NCI-H1417 (cell line): ENCODE data around the gene PERP.
"Not testable (repeated sequence)": the region's sequence is repeated elsewhere in the genome, so short reads cannot be mapped to it uniquely, and the experiment has no call there.

ENCODE experiments used
- DNase-seq, 3 experiments: peaks; one replicate each; lab custom pipeline; 2025; lab: John Stamatoyannopoulos, UW

PERP gene

DNA sequence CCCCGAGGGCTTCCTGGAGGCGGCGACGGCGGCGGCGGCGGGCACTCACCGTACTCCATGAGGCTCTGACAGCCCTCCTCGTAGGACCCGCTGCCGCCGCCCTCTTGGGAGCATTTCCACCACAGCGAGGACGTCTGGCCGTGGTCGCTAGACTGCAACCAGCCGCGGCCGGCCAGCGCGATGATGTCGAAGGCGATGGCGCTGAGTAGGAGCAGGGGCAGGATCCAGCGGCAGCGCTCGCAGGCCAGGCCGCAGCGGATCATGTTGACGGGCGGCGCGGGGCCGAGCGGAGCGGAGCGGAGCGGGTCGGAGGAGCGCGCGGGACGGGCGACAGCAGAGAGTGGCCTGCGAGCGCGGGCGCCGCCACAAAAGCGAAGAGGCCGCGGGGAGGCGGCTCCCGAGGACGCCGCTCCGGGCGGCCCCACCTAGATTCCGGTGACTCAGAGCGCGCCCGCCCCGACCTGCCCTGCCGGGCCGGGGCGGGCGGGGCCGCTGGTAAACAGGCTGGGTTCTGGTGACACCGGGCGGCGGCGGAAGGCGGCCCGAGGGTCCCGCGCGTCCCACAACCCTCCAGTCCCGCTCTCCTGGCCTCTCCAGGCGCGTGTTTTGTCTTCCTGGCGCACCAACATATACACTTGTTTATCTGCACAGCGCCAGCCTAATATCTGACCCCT lies at the start of gene PERP:
TSS of gene PERP (minus strand) at position 342 of the 674 bp plus-strand sequence. CDS start at position 263, 79 bp downstream.
- peak; percentile 80 to 94 (median 93) for DNase-seq

DNA sequence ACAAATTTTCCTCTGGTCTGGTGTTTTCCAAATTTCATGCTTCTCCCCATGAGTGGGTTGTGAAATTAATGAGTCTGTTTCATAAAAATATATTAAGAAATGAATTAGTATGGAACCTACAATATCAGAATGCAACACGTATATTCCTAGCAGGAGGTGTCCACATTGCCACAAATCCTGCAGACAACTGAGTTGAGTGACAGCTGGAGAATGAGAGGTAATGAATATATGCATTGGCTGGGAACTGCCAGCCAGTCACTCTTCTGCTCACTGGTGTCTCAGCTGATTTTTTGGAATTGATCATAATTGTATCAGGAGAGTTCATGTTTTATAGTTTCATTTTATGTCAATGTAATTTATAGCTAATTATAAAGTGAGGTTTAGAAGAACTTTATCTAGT lies 48.2 kb upstream of the PERP start:
- peak in 1 of 3 experiments; percentile 23 for DNase-seq

DNA sequence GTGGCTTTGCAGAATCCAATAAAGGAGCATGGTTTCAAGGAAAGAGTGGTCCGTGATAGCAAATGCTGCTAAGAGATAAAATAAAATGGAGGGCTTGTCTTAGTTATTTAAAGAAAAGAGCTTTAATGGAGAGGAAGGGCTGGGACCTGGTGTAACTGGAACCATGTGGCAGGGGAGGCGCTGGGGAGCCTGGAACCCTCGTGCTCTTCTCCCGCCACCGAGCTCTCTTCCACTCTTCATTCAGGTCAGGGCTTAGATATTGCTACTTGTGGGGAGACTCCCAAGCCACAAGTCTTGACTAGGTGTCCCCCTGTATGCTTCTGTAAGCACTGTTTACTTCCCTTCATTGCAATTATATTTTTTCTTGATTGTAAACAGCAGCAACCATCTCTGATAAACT lies 39.3 kb upstream of the PERP start:
- no peak for DNase-seq

DNA sequence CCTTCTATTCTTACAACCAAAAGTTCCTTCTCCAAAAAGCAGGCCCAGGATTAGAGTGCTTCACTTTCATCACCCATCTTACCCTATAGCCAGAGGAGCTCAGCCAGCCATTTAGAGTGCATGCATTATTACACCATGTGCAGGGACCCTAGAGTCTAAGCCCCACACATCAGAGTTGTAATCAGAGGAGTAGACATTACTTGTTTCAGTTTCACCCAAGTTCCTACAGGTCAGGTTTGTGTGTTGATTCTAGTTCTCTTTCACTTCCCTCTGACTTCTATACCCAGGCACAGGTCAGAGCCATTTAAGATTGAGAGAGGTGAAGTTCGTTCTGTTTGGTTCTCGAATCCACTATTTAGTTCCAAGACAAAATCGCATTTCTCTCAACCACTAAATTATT lies 38.2 kb upstream of the PERP start:
- no peak for DNase-seq

DNA sequence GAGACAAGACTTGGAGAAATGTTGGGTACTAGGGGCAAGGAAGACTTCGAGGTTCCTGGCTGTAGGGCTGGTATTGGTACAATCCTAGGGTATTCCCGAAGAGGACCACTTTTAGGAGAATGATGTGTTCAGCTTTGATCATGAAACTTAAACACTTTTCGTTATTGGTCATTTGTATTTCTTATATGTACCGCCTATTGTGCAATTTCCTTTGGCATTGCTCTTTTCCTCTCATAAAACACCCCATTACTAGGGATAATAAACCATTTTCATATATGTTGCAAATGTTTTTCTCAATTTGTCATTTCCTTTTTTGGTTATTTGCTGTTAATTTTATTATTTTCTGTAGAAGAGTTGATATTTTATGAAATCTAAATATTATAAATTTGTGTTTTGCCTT lies 35.6 kb upstream of the PERP start:
- DNase-seq = no peak

DNA sequence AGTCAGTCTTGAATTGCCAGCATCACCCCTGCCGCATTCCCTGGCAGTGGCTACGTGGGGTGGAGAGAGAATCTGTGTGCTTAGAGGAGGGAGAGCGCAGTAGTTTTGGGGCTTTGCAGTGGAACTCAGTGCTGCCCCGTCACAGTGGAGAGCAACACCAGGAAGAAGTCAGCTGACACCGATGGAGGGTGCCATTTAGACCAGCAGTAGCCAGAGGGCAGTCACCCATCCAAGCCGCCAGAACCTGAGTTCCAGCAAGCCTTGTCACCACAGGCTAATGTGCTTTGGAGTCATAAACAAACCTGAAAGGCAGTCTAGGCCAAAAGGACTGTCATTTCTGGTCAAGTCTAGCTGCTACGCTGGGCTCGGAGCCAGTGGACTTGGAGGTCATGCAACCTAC lies 22.0 kb upstream of the PERP start:
- no peak for DNase-seq

DNA sequence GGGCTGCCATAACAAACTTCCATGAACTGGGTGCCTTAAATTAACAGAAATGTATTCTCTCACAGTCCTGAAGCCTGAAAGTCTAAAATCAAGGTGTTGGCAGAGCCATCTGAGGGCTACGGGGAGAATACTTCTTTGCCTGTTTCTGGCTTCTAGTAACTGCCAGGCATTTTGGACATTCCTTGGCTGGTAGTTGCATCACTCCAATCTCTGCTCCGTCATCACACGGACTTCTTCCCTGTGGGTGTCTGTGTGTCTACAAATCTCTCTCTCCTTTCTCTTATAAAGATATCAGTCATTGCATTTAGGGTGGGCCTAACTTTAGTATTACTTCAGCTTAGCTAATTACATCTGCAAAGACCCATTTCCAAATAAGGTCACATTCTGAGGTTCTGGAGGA lies 20.9 kb upstream of the PERP start:
- DNase-seq = no peak

DNA sequence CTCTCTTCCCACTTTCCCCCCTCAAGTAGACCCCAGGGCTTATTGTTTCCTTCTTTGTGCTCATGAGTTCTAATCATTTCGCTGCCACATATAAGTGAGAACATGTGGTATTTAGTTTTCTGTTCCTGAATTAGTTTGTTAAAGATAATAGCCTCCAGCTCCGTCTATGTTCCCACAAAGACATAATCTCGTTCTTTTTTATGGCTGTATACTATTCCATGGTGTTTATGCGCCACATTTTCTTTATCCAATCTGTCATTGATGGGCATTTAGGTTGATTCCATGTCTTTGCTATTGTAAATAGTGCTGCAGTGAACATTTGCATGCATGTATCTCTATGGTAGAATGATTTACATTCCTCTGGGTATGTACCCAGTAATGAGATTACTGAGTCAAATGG lies 16.9 kb upstream of the PERP start:
- DNase-seq = no peak

DNA sequence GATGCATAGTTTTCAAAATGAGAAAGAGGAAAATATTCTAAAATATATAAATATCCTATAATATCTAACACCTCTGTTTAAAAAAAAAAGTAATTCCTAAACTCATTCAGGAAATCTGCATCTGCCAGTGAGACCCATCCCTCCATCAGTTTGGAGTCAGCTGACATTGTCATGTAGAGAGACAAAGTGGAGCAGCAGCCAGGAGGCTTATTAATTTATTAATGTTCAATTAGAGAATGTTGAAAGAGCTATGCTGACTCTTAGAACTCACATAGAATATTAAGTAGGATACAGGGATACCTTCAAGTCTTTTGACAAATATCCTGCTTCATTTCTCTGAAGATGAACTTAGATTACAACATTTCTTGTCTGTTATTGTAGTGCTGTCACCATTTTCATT lies 12.8 kb upstream of the PERP start:
- DNase-seq = no peak

DNA sequence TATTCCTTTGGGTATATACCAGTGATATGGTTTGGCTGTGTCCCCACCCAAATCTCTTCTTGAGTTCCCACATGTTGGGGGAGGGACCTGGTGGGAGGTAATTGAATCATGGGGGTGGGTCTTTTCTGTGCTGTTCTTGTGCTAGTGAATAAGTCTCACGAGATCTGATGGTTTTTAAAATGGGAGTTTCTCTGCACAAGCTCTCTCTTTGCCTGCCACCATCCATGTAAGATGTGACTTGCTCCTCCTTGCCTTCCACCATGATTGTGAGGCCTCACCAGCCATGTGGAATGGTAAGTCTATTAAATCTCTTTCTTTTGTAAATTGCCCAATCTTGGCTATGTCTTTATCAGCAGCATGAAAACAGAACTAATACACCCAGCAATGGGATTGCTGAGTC lies 12.0 kb upstream of the PERP start:
- not testable (repeated sequence) for DNase-seq

DNA sequence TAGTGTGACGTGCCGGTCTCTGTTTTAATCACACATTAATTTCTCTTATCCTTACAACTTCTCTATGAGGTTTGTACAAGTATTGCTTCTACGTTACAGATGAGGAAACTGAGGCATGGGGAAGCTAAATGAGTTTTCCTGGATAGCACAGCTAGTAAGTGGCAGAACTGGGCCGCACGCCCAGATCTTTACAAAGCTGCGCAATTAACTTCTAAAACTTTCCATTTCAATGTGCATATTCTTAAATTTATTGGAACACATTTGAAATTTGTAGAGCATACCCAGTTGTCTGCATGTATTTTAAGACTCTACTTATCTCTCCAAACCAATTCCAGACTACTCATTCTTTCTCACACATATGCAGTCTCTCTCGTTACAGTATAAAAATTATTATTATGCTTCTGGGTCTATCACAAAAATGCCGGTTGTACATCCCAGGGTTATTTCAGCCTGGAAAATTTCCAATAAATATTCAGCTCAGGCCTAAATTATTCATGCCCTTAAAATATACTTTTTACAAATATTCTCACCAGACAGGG lies 10.2 kb upstream of the PERP start:
- DNase-seq = no peak

DNA sequence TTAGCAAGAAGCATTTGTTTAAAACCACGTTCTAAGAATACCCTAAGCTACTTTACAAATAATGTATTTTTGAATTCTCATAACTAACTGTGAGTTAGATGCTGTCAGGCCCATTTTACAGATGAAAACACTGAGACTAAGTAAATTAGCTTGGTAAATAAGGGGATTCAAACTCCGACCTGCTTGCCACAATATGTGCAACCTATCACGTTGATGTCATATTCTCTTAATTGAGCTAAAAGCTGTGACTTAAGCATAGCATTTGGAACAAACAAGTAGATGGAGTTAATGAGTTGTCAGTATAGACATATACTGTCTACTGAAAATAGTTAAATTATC lies 9.4 kb upstream of the PERP start:
- no peak for DNase-seq

DNA sequence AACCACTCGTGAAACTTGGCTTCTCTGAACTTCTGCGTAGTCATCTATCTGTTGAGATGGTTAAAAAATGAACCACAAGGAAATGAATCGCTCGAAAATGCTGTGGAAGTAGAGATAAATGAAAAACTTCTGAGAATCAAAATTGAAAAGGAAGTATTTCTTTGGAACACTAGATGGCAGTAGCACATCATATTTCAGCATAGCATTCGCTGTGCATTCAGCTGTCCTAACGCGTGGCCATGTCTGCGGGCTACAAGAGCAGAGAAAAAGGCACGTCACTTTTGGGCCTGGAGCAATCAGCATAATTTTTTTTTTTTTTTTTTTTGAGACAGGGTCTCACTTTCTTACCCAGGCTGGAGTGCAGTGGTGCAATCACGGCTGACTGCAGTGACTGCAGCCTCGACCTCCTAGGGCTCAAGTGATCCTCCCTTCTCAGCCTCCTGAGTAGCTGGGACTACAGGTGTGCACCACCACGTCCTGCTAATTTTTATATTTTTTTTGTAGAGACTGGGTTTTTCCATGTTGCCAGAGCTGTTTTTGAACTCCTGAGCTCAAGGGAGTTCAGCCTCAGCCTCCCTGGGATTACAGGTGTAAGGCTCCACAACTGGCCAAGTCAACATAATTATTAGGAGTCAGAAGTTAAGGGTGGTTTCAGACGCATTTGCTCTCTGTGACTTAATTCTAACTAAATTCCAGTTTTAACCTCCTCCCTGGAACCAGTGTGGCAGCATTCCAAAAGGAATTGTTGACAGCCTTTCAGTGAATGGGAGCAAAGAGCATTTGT lies 8.8 kb upstream of the PERP start:
- peak; percentile 72 to 91 (median 84) for DNase-seq

DNA sequence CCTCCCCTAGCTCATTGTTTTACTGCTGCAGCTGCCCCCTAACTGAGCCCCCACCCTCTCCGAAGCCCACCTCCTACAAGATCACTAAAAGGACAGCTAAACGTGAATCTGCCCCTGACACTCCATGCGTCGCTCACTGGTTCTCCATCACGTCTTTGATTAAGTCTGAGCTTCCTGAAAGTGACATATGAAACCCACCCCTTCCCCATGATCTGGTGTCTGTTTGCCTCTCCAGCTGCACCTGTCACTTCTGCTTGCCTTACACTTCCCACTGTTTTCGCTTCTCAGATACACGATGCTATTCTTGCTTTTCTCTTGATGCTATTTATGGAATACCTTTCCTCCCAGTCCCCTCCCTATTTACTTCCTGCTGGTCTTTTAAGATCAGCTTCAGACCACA lies 8.0 kb upstream of the PERP start:
- DNase-seq = peak in 2 of 3 experiments; percentile 59 to 87

DNA sequence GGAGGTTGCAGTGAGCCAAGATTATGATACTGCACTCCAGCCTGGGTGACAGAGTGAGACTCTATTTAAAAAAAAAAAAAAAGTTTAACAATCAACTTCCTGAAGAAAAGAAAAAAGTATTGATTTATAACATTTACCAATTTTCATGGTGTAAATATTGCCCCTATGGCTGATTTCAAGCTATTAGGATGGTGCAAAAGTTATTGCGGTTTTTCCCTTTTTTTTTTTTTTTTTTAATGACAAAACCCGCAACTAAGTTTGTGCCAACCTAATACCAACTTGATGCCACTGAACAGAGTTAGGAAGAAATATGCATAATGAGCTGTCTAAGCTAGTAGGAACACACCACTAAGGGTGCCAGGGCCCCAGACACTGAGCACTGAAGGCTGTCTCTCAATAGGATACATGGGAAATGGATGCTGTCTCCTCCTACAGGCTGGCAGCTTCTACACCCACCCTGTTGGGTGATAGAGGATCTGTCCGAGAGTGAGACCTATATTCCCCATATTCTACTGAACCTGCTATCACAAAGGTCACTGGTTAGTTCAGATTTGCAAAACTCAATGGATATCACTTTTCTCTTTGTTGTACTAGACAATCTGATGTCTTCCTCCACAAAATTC lies 6.5 kb upstream of the PERP start:
- DNase-seq = peak in 1 of 3 experiments; percentile 13

DNA sequence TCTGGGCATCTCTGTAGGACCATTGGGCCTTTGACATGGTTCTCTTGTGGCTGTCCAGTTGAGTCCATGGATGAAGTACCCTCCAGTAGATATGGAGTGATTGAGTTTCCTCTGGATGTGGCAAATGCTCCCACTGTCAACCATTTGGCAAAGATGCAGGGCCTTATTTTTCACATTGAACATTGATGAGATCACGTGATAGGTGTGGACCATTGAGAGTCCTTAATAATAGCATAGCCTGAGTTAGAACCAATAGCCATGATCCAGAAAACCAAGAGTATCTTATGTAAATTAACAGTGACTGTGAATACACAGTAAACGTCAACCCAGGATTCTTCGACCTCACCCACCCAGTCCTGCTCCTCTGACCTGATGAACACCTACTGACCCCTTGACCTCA lies 3.0 kb upstream of the PERP start:
- no peak for DNase-seq

DNA sequence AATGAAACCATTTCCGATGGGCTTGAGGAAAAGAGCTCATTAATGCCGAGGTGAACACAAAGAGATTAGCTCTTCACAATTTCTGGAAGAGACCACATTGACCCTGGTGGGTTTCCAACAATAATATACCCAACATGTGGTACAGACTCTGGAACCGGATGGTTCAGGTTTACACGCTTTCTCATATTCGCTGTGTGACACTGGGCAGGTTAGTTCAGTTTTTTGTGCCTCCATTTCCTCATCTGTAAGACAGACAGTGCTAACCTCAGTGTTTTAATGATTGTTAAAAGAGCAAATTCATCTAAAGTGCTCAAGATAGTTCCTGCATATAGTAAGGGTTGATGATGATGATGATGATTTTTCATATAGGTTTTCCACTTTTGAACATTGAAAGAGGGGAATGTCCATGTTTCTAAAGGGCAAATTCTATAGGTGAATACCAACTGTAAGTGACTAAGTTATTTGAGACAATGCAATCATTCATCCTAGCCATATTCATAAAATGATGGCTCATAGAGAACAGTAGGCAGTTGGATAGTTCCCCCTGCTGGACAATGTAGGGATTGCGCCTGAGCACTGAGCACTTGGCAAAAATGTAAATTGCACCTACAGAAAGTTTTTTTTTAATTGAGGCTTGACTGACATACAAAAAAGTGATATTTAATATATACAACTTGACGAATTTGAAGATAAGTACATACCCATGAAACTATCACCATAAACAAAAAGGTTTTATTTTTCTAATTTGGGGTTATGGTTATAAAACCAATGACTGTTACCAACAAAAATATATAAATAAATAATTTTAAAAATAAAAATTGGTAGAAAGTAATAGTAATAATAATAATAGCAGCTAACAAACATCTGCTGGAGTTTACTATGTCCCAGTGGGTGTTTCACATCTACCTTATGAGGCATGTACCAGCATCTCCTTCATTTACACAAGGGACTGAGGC lies 2.1 kb upstream of the PERP start:
- peak; percentile 77 to 94 (median 83) for DNase-seq

DNA sequence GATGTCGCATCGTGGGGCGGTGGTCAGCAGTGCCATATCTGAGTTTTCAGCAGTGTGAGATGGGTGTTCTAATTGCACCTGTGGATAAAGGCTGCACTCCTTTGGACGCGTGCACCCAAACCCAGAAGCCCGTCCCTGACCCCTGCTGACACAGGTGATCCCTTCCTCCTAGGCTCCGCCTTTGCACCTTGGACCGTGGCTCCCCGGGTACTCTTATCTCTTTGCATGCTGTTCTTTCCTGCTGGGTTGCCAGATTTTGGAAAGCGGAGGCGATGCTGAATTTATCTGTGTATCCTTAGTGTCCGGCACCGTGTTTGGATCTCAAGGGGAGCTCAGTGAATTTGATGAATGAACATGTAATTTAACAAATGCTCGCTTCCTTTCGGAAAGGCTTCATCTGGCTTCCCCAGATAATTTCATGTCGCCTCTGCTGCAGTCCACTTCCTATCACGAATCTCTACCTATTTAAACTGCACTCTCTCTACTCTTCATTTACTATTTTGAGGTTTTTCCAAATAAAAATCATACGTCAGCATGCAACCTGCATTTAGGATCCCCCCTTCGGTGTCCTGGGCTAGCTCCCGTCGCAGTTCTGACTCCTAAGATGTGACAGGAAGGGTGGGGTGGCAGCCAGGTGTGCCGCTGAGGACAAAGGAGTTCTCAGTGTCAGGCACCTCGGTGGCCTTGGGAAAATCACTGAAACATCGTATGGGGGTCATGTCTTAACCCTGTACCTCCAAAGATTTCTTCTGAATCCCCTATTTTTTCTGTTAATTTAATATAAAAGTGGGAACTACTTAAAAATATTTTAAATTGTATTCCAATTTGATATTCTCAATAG lies 753 bp upstream of the PERP start:
- peak; percentile 67 to 94 (median 94) for DNase-seq

DNA sequence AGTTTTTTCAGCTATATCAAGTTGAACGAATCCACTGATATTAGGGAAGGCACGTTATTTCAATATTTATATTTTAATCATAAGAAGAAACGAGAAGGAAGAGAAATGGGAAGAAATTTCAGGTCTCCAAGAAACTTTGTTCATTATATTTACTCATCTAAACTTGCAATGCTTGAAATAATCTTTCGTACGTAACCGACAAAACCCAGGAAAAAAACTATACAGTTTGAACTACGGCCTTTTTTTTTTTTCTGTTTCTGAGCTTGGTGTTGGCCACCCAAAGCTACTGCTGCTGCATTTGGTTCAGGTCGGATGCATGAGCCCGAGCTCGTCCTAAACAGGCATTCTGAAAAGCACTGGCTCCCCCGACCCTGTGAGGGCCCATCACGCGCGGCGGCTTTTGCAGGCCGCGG lies 548 bp downstream of the PERP start:
- no peak for DNase-seq

DNA sequence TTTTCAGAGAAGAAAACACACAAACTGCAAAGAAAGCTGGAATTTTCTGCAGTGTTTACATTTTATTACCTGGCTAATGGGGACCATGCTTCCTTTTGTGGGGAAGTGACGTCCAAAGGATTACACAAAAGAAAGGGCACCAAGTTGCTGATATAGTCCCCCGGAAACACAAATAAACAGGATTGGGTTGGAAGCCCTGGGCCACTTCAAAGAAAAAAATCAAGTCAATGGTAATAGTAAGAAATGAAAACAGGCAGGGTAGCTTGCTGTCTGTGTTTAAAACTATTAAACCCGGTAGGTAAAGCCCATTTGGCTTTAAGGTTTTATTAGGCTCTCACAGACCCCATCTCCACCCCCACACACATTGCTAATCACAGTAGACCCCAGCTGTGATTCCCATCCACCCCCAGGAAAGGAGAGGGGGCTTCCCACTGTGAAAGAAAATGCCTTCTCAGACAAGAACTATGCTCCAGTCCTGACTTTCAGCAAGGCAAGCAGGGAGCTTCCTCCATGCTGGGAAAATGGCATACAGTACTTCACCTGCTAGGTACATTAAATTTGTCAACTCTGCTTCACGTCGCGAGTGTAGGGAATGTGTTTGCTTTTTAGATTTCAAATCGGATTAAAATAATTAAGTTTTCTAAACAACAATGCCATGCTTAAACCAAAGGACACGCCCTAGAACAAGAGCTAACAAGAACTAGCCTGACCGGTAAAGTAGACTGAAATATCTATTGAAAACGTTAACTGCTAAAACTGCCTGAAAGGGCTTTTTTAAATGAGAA lies 1.1 kb downstream of the PERP start:
- DNase-seq = peak; percentile 54 to 95 (median 78)
